Activated naive CD8-positive, alpha-beta T cell treated with anti-CD3 and anti-CD28 coated beads, Interleukin-2, amount 10 ng/mL, durations not matched to agents 7 days and 5 days (primary cell): ENCODE results near the gene MLX. TPM values are rescaled to one million over a fixed set of nuclear protein-coding genes. Genes with fewer than 3 reads are reported as not detected.
"Not testable (repeated sequence)": the region's sequence is repeated elsewhere in the genome, so short reads cannot be mapped to it uniquely, and the experiment has no call there.

Experiments
- ATAC-seq: fragments of 150-1000 bp; cut with Tn5 transposase; one replicate; pipeline ENCODE4 v1.10.0; 2021; ENCODE audit warnings: low read depth, moderate library complexity
- POLR2A ChIA-PET: fragments of 350-600 bp; sonication (Branson Sonifier 250); formaldehyde crosslinking; loops from one replicate; lab custom pipeline; 2021; ENCODE audit warnings: antibody characterized with exemption; lab: Charles Lee
- DNase-seq: peaks from one replicate; pipeline ENCODE4 v3.0.0; 2021
- H3K27ac Mint-ChIP-seq: one replicate; pipeline ENCODE4 v1.8.0; 2022; ENCODE audit warnings: mild to moderate bottlenecking, mixed read lengths
- H3K27me3 Mint-ChIP-seq: one replicate; pipeline ENCODE4 v1.8.0; 2022; ENCODE audit warnings: mild to moderate bottlenecking, moderate library complexity, mixed read lengths
- H3K36me3 Mint-ChIP-seq: one replicate; pipeline ENCODE4 v1.8.0; 2021; ENCODE audit warnings: mild to moderate bottlenecking, mixed read lengths
- H3K4me1 Mint-ChIP-seq: one replicate; pipeline ENCODE4 v1.8.0; 2021; ENCODE audit warnings: mixed read lengths
- H3K4me3 Mint-ChIP-seq: one replicate; pipeline ENCODE4 v1.8.0; 2022; ENCODE audit warnings: mild to moderate bottlenecking, moderate library complexity, mixed read lengths
- H3K9me3 Mint-ChIP-seq: one replicate; pipeline ENCODE4 v1.8.0; 2021; ENCODE audit warnings: mixed read lengths
- total RNA-seq, 2 experiments: library from RNA; stranded (reverse); gene quantifications; one replicate each; pipeline ENCODE4 v1.2.3, GENCODE V29; 2021

Gene MLX
- total RNA-seq, 2 experiments from 2014 or later, result 62.9 to 64.9 TPM

DNA sequence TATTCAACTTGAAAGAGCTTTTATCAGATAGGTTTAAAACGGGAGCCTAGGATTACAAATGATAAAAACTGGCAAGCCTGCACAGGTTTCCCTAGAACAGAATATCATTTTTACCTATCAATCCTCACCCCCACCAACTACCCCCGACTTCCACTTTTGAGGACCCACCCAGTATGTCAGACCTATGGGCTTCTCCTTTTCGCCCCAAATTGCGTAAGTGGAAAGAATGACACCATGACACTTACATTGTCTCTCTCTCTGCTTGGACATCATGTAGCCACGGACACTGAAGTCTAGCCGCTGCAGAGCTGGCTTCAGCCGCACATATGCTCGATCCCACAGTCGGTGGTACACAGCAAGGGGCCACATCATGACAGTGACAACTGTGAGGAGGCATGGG, 18.0 kb downstream of the MLX start:
- no peak overlapping the region for H3K4me3 Mint-ChIP-seq
- POLR2A ChIA-PET, result no interaction called here
- H3K4me1 Mint-ChIP-seq, result no peaks in the 10 kb centered on the region
- H3K9me3 Mint-ChIP-seq, result no peaks in the 10 kb centered on the region
- DNase-seq (no peak), ATAC-seq (no peak)
- H3K27me3 Mint-ChIP-seq, result no peaks in the 10 kb centered on the region
- H3K36me3 Mint-ChIP-seq, result peaks cover 19% of the 10 kb centered on the region
- H3K27ac Mint-ChIP-seq, result no peak overlapping the region

DNA sequence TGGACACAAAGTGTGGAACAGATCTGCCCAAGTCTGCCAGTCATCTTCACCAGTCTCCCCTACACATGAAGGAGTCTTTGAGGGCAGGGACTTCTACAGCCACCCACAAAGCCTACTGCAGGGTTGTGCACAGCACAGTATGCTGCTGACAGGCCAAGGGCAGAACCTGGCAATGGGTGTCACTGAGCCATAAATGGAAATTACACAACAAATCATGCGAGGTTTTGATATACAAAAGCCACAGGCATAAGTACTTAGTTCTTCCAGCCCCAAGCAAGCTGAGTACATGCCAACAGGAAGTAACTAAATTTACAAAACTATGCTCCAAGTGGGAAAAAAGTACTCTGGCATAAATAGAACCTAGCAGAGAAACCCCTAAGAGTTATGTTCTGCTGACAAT, 18.5 kb downstream of the MLX start:
- ATAC-seq (no peak), DNase-seq (no peak)
- peaks cover 2% of the 10 kb centered on the region for H3K4me1 Mint-ChIP-seq
- POLR2A ChIA-PET, result no interaction called here
- H3K27ac Mint-ChIP-seq, result no peak overlapping the region
- no peaks in the 10 kb centered on the region for H3K9me3 Mint-ChIP-seq
- no peak overlapping the region for H3K4me3 Mint-ChIP-seq
- H3K36me3 Mint-ChIP-seq, result peaks cover 19% of the 10 kb centered on the region
- no peaks in the 10 kb centered on the region for H3K27me3 Mint-ChIP-seq

DNA sequence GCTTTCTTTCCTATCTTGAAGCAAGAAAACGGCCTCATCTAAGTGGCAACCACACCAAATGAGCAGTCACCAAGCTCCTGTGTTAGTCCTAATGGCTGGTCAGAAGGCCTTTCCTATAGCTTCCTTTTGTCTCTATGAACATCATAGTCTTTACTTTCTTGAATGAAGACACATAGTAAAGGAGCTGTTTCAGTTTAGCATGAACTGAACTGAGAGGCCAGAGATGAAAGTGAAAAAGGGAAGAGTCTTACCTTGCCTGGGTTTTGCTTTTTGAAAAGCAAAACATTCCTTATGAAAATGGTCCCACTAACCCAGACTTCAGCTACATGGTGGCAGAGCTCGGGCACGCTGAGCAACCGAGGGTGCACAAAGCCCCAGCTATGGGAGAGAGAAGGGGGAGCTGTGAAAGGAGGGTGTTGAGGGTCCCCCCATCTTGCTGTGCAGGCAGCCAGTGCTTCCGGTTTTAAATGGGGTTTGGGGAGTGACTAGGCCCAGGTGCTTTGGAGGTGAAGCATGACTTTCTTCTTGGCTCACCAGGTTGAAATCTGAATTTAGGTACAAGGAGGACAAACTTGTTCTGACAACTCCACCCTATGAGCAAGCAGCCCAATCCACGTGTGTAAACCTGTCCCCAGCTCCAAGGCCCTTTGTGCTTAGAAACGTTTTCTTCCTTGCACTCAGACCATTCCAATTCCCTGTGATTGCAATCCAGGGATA, 19.8 kb downstream of the MLX start:
- no peak for ATAC-seq
- DNase-seq, result no peak
- Mint-ChIP-seq H3K36me3 (peaks cover 20% of the 10 kb centered on the region), H3K27me3 (no peaks in the 10 kb centered on the region), H3K4me1 (peaks cover 6% of the 10 kb centered on the region), H3K27ac (no peak overlapping the region), H3K9me3 (no peaks in the 10 kb centered on the region), H3K4me3 (no peak overlapping the region)
- POLR2A ChIA-PET, result no interaction called here

DNA sequence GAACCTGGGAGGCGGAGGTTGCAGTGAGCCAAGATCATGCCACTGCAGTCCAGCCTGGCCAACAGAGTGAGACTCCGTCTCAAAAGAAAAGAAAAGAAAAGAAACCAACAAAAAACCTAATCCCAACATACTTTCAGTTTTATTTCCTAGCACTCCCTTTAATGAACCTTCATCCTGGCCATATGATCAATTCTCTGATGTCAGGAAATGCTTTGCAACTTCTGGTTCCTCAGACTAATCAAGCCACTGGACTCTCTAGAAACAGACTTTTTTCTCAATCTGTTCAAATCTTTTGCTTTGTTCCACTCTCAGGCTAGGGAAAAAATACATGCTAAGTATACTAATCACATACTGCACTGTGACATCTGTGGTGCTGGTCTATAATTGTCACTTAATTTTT, 24.0 kb downstream of the MLX start:
- ATAC-seq, result no peak
- H3K27ac Mint-ChIP-seq, result peak overlapping the region; percentile 43
- POLR2A ChIA-PET, result no interaction called here
- H3K9me3 Mint-ChIP-seq, result no peaks in the 10 kb centered on the region
- DNase-seq, result no peak
- H3K36me3 Mint-ChIP-seq, result peaks cover 19% of the 10 kb centered on the region
- peak overlapping the region; percentile 42 for H3K4me3 Mint-ChIP-seq
- H3K27me3 Mint-ChIP-seq, result no peaks in the 10 kb centered on the region
- H3K4me1 Mint-ChIP-seq, result peaks cover 11% of the 10 kb centered on the region

DNA sequence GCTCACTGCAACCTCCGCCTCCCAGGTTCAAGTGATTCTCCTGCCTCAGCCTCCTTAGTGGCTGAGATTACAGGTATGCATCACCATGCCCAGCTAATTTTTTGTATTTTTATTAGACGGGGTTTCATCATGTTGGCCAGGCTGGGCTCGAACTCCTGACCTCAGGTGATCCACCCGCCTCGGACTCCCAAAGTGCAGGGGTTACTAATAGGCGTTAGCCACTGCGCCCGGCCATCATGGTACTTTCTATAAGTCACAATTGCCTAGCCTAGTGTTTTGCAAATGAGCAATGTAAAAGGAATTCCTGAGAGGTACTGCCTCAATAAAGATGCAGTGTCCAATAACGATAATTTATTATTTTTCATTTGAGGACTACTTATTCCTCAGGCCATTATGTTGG, 24.5 kb downstream of the MLX start:
- Mint-ChIP-seq H3K9me3 (no peaks in the 10 kb centered on the region), H3K4me1 (peaks cover 12% of the 10 kb centered on the region), H3K27ac (no peak overlapping the region), H3K27me3 (no peaks in the 10 kb centered on the region), H3K4me3 (no peak overlapping the region), H3K36me3 (peaks cover 21% of the 10 kb centered on the region)
- ATAC-seq (no peak), DNase-seq (no peak)
- POLR2A ChIA-PET, result interaction anchor here (0.6 kb wide), 1 partner anchor 14 kb away, joined by 4 read pairs; the partner anchor contains the start of gene PSMC3IP

DNA sequence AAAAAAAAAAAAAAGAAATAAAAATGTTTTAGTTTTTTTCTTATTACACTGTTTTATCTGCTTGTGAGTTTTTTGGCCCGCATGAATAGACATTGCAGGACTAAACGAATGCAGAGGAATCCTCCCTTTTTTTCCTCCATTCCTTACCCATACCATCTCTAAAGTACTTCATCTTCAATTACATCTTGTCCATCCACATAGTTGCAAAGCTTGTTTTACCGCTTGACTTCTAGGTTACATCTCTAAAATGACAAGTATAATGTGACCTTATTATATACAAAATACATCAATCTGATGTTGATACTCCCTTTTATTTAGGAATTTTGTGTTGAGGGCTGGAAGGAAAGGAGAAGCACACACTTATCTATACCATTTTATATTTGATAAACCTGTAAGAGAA, 29.5 kb downstream of the MLX start:
- no peaks in the 10 kb centered on the region for H3K9me3 Mint-ChIP-seq
- no peak overlapping the region for H3K4me3 Mint-ChIP-seq
- peaks cover 12% of the 10 kb centered on the region for H3K36me3 Mint-ChIP-seq
- H3K27ac Mint-ChIP-seq, result no peak overlapping the region
- POLR2A ChIA-PET, result no interaction called here
- ATAC-seq (no peak), DNase-seq (no peak)
- no peaks in the 10 kb centered on the region for H3K27me3 Mint-ChIP-seq
- H3K4me1 Mint-ChIP-seq, result peaks cover 11% of the 10 kb centered on the region

DNA sequence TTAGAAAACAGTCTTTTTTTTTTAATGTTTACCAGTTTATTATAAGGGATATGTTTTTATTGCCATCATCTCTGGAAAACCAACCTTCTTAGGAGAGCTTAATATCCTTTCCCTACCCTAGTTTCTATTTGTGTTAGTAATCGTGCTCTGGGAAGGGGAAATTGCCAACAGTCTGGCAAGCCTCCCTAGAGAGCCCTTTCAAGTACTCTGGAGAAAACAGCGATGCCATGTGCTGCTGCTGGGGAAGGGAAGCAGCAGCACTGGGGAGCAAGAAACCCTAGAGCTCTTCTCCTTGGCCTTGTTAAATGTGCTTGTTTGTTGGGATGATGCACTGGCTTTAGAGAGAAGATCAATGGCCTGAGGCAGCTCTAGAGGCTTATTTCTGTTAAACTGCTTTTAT, 32.0 kb downstream of the MLX start:
- Mint-ChIP-seq H3K27ac (no peak overlapping the region), H3K4me3 (no peak overlapping the region), H3K27me3 (no peaks in the 10 kb centered on the region), H3K36me3 (peaks cover 11% of the 10 kb centered on the region), H3K9me3 (no peaks in the 10 kb centered on the region), H3K4me1 (peaks cover 8% of the 10 kb centered on the region)
- no peak for DNase-seq
- no peak for ATAC-seq
- POLR2A ChIA-PET, result interaction anchor here (1.4 kb wide), 1 partner anchor 11 kb away, joined by 5 read pairs; the partner anchor contains the start of genes RETREG3 and TUBG1

DNA sequence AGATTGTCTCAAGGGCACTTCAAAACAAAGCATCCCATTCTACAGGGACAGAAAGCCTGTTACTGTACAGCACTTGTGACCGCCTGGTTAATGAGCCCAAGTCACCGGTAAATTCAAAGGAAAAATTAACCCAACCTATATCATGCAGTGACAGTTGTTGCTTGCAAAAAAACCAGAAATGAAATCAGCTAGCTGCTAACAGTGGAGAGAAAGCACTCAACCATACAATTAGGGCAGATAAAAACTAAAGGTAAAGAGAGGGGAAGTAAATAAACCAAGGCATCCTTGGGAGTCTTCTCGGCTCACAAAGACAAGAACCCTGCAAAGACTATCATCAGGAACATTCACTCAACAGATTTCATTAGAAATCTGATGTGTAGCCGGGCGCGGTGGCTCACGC, 36.4 kb downstream of the MLX start:
- DNase-seq (no peak), ATAC-seq (no peak)
- POLR2A ChIA-PET, result no interaction called here
- peaks cover 15% of the 10 kb centered on the region for H3K36me3 Mint-ChIP-seq
- H3K27ac Mint-ChIP-seq, result no peak overlapping the region
- H3K27me3 Mint-ChIP-seq, result no peaks in the 10 kb centered on the region
- no peak overlapping the region for H3K4me3 Mint-ChIP-seq
- H3K4me1 Mint-ChIP-seq, result peaks cover 30% of the 10 kb centered on the region
- no peaks in the 10 kb centered on the region for H3K9me3 Mint-ChIP-seq

DNA sequence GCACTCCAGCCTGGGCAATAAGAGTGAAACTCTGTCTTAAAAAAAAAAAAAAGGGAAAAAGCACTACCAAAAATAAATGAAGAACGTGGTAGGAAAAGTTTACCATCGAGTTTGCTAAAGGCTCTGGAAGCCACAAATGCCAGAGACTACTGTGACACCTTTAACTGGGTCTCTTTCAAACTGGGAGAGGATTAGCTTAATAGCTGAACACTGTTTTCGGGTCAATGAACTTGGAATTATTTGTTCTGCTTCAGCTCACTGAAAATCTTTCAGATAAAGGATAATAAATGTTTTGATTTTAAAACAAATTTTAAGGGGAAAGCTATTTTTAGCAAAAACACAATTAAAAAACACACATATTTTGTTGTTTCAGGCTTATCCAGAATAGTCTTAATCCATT, 40.9 kb downstream of the MLX start:
- Mint-ChIP-seq H3K4me1 (peaks cover 34% of the 10 kb centered on the region), H3K4me3 (peak overlapping the region; percentile 98)
- no peak for ATAC-seq

DNA sequence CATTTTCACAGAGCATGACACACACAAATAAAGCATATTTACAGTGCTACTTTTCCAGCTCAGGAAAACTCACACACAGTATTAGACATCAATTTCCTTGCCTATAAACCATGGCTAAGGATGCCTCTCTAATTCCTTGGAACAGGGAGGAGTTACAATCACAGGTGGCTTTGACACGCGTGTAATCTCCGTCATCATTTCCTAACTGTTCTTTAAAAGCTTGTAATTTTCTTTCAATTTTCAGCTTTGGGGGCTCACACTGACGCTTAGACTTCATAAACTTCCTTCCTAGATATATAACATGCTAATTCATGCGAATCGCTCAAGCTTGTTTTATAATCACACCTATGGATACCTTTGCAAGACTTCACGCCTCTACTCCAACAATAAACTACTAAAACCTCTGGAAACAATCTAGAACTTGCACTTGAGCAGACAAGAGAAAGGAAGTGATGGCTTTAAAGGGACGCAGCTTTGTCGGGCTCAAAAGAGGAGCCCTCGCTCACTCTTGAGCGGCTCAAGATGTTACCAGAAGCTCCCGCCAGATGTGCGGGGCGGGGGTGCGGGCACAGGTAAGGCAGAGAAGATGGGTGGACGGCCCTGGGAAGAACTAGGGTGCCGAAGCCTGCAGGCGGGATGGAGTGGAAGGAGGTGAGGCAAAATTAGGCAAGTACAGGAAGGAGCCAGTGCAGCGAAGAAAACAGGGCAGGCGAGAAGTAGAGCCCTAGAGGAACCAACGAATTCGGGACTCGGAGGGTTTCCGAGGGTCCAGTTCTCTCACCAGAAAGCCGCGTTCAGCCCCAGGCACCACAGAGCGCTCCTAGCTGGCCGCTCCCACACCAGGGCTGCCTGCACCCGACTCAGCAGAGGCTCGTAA, 41.6 kb downstream of the MLX start:
- Mint-ChIP-seq H3K4me3 (peak overlapping the region; percentile 98), H3K9me3 (no peaks in the 10 kb centered on the region), H3K27ac (peak overlapping the region; percentile 94), H3K36me3 (peaks cover 14% of the 10 kb centered on the region), H3K4me1 (peaks cover 32% of the 10 kb centered on the region), H3K27me3 (no peaks in the 10 kb centered on the region)
- ATAC-seq, result peak; percentile 54
- POLR2A ChIA-PET, result interaction anchor here (0.6 to 3.1 kb wide), 24 partner anchors 8 to 752 kb away, joined by 3 to 40 read pairs (median 4); partner anchors contain the start of genes BECN1, CCR10, PLEKHH3 and PSMC3IP
- DNase-seq, result no peak

More for the DNA sequence above, 40.9 kb downstream of the MLX start:
- no peaks in the 10 kb centered on the region for H3K9me3 Mint-ChIP-seq
- H3K27me3 Mint-ChIP-seq, result no peaks in the 10 kb centered on the region
- H3K27ac Mint-ChIP-seq, result no peak overlapping the region
- DNase-seq, result no peak
- POLR2A ChIA-PET, result interaction anchor here (0.7 to 3.1 kb wide), 11 partner anchors 11 to 708 kb away, joined by 3 to 40 read pairs (median 7); partner anchors contain the start of genes CCR10, PLEKHH3, PSMC3IP and VPS25
- H3K36me3 Mint-ChIP-seq, result peaks cover 18% of the 10 kb centered on the region

DNA sequence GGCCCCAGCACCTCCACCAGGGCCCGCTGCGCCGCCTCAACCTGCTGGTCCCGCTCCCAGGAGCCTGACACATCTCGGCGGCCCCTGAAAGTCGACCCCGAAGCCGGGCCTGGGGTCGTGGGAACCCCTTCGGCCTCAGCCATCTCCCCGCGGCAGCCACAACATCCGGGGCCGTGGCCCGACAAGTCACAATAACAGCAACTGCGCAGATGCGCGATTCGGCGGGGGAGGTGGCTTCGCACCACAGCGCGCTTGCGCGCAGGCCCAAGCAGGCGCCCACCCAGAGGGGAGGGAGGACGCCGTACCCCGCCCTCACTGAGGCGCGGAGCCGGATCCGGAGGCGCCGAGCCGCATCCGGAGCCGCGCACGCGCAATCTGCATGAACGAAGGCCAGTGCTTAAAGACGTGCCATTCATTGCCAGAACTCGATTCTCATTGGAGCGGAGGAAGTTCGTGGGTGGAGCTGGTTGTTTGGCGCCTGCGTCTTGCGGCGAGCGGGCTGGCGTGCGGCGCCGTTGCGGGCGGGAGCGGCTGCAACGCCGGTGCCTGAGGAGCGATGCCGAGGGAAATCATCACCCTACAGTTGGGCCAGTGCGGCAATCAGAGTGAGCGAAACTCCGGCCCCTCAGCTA, 42.4 kb downstream of the MLX start, which contains the start of the genes RETREG3 and TUBG1:
Gene RETREG3 (minus strand): TSS at position 193 of the 632 bp plus-strand sequence. CDS start 50 bp downstream, at position 143.
Gene TUBG1 (plus strand): TSS at position 502 of the 632 bp plus-strand sequence. CDS start 55 bp downstream, at position 557.
- POLR2A ChIA-PET, result interaction anchor here (0.7 to 3.1 kb wide), 19 partner anchors 9 to 751 kb away, joined by 3 to 40 read pairs (median 4); partner anchors contain the start of genes BECN1, CCR10, PLEKHH3 and PSMC3IP
- peaks cover 18% of the 10 kb centered on the region for H3K36me3 Mint-ChIP-seq
- H3K4me1 Mint-ChIP-seq, result peaks cover 34% of the 10 kb centered on the region
- DNase-seq (peak; percentile 99), ATAC-seq (peak; percentile 93)
- H3K9me3 Mint-ChIP-seq, result no peaks in the 10 kb centered on the region
- H3K4me3 Mint-ChIP-seq, result peak within 1 kb of the TSS; percentile 98
- H3K27me3 Mint-ChIP-seq, result no peaks in the 10 kb centered on the region
- peak within 1 kb of the TSS; percentile 94 for H3K27ac Mint-ChIP-seq

DNA sequence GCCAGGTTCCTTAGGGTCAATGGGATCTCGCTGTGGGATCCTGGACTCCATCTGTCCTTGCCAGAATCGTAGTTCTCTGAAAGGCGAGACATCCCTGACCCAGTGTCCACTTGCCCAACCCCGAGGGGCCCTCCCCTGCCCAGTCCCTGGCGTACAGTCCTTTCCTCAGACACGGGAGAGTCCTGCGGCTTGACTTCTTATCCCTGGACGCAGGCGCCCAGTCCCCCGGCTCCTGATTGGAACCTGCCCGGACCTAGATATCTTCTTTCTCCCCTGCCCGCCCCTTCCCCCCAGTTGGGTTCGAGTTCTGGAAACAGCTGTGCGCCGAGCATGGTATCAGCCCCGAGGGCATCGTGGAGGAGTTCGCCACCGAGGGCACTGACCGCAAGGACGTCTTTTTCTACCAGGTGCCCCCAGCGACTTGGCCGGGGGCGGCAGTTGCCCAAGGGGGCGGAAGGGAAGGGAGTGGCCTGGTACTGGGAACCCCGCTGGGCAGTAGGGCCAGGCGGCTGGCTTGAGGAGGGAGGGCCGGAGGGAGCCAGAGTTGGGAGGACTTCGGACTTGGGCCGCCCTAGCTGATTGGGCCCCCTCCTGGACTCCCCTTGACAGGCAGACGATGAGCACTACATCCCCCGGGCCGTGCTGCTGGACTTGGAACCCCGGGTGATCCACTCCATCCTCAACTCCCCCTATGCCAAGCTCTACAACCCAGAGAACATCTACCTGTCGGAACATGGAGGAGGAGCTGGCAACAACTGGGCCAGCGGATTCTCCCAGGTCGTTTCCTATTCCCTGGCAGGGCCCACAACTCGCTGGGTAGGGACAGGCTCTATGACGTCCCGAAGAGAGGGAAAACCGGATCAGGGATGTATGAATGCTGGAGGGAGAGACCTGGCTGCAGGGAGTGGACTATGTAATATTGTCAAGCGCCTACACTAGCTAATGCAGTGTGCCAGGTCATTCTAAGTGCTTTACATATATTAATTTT, 43.2 kb downstream of the MLX start:
- peaks cover 30% of the 10 kb centered on the region for H3K4me1 Mint-ChIP-seq
- ATAC-seq, H3K9me3 Mint-ChIP-seq, H3K27me3 Mint-ChIP-seq, DNase-seq: not testable (repeated sequence)
- peaks cover 15% of the 10 kb centered on the region for H3K36me3 Mint-ChIP-seq
- POLR2A ChIA-PET, result interaction anchor here (0.7 to 3.1 kb wide), 17 partner anchors 9 to 751 kb away, joined by 3 to 40 read pairs (median 5); partner anchors contain the start of genes BECN1, CCR10, PLEKHH3 and PSMC3IP
- peak overlapping the region; percentile 94 for H3K27ac Mint-ChIP-seq
- peak overlapping the region; percentile 98 for H3K4me3 Mint-ChIP-seq
